ENCODE measurements around the gene TMEM8B.
"Not testable (repeated sequence)": the region's sequence is repeated elsewhere in the genome, so short reads cannot be mapped to it uniquely, and the experiment has no call there.

TMEM8B gene

GRCh38 chr9:35891646-35892045, 62.6 kb downstream of the TMEM8B start:
- CTCF ChIA-PET: interaction anchor here (1.4 kb wide), 1 partner anchor 9 kb away, joined by 3 read pairs; no protein-coding TSS in a partner anchor
- POLR2A ChIA-PET: no interaction called here
- no peak for TF ChIP-seq ARNT (IDR thresholded peaks at IDR 0.05)
- TF ChIP-seq FOXK2 (IDR thresholded peaks at IDR 0.05): no peak
- no peak for TF ChIP-seq BHLHE40 (IDR thresholded peaks at IDR 0.05; ENCODE audit: borderline replicate concordance)
- TF ChIP-seq SP1 (IDR thresholded peaks at IDR 0.05): no peak
- TF ChIP-seq TARDBP (IDR thresholded peaks at IDR 0.05): no peak
- TF ChIP-seq FOXA1 (IDR thresholded peaks at IDR 0.05): no peak
- TF ChIP-seq CTBP1 (IDR thresholded peaks at IDR 0.05; ENCODE audit: borderline replicate concordance): no peak
- TF ChIP-seq SUZ12 (IDR thresholded peaks at IDR 0.05): no peak
- no peak for TF ChIP-seq NFRKB (IDR thresholded peaks at IDR 0.05)
- TF ChIP-seq ELF4 (IDR thresholded peaks at IDR 0.05): no peak
- no peak for TF ChIP-seq LEF1 (IDR thresholded peaks at IDR 0.05; ENCODE audit: borderline replicate concordance)
- DNase-seq (ENCODE audit: extremely low spot score): no peak

GRCh38 chr9:35892051-35892450, 63.0 kb downstream of the TMEM8B start:
- no peak for TF ChIP-seq SUZ12 (IDR thresholded peaks at IDR 0.05)
- no peak for TF ChIP-seq LEF1 (IDR thresholded peaks at IDR 0.05; ENCODE audit: borderline replicate concordance)
- TF ChIP-seq ZNF384 (IDR thresholded peaks at IDR 0.05): no peak
- no peak for TF ChIP-seq FOXK2 (IDR thresholded peaks at IDR 0.05)
- no peak for TF ChIP-seq HDGF (IDR thresholded peaks at IDR 0.05; ENCODE audit: borderline replicate concordance)
- TF ChIP-seq CTBP1 (IDR thresholded peaks at IDR 0.05; ENCODE audit: borderline replicate concordance): no peak
- no peak for TF ChIP-seq ELF4 (IDR thresholded peaks at IDR 0.05)
- TF ChIP-seq FOXA1 (IDR thresholded peaks at IDR 0.05): no peak
- no peak for TF ChIP-seq PKNOX1 (IDR thresholded peaks at IDR 0.05)
- TF ChIP-seq TARDBP (IDR thresholded peaks at IDR 0.05): no peak
- TF ChIP-seq SP1 (IDR thresholded peaks at IDR 0.05): no peak
- no peak for TF ChIP-seq L3MBTL2 (conservative IDR thresholded peaks at IDR 0.05)
- TF ChIP-seq NFRKB (IDR thresholded peaks at IDR 0.05): no peak
- TF ChIP-seq BHLHE40 (IDR thresholded peaks at IDR 0.05; ENCODE audit: borderline replicate concordance): no peak
- TF ChIP-seq ARNT (IDR thresholded peaks at IDR 0.05): no peak
- TF ChIP-seq FOXM1 (IDR thresholded peaks at IDR 0.05; ENCODE audit: borderline replicate concordance): no peak
- CTCF ChIA-PET: interaction anchor here (1.4 kb wide), 1 partner anchor 9 kb away, joined by 3 read pairs; no protein-coding TSS in a partner anchor
- POLR2A ChIA-PET: no interaction called here
- no peak for DNase-seq (ENCODE audit: extremely low spot score)

- no peak for DNase-seq (ENCODE audit: extremely low spot score)
- ChIA-PET POLR2A (no interaction called here), CTCF (no interaction called here)
- no peak for TF ChIP-seq NFRKB (IDR thresholded peaks at IDR 0.05)
- no peak for TF ChIP-seq SP1 (IDR thresholded peaks at IDR 0.05)
- no peak for TF ChIP-seq L3MBTL2 (conservative IDR thresholded peaks at IDR 0.05)
- no peak for TF ChIP-seq SUZ12 (IDR thresholded peaks at IDR 0.05)
- TF ChIP-seq HDGF (IDR thresholded peaks at IDR 0.05; ENCODE audit: borderline replicate concordance): no peak
- TF ChIP-seq ZNF384 (IDR thresholded peaks at IDR 0.05): no peak
- TF ChIP-seq CTBP1 (IDR thresholded peaks at IDR 0.05; ENCODE audit: borderline replicate concordance): no peak
- TF ChIP-seq FOXK2 (IDR thresholded peaks at IDR 0.05): no peak
- TF ChIP-seq PKNOX1 (IDR thresholded peaks at IDR 0.05): no peak
- TF ChIP-seq ARNT (IDR thresholded peaks at IDR 0.05): no peak
- no peak for TF ChIP-seq ELF4 (IDR thresholded peaks at IDR 0.05)
- TF ChIP-seq LEF1 (IDR thresholded peaks at IDR 0.05; ENCODE audit: borderline replicate concordance): no peak
- TF ChIP-seq TARDBP (IDR thresholded peaks at IDR 0.05): no peak
- TF ChIP-seq FOXM1 (IDR thresholded peaks at IDR 0.05; ENCODE audit: borderline replicate concordance): no peak
- TF ChIP-seq FOXA1 (IDR thresholded peaks at IDR 0.05): no peak
- TF ChIP-seq BHLHE40 (IDR thresholded peaks at IDR 0.05; ENCODE audit: borderline replicate concordance): no peak
Measured at GRCh38 chr9:35896570-35896969, 67.5 kb downstream of the TMEM8B start.

- CTCF ChIA-PET; POLR2A ChIA-PET; DNase-seq (ENCODE audit: extremely low spot score): not testable (repeated sequence)
Measured at GRCh38 chr9:35897376-35898099, 68.5 kb downstream of the TMEM8B start.

- ChIA-PET POLR2A (no interaction called here), CTCF (no interaction called here)
- TF ChIP-seq SUZ12 (IDR thresholded peaks at IDR 0.05) (no peak), LEF1 (IDR thresholded peaks at IDR 0.05; ENCODE audit: borderline replicate concordance) (no peak), FOXK2 (IDR thresholded peaks at IDR 0.05) (no peak), ELF4 (IDR thresholded peaks at IDR 0.05) (no peak), L3MBTL2 (conservative IDR thresholded peaks at IDR 0.05) (no peak), FOXM1 (IDR thresholded peaks at IDR 0.05; ENCODE audit: borderline replicate concordance) (no peak), ZNF384 (IDR thresholded peaks at IDR 0.05) (no peak), CTBP1 (IDR thresholded peaks at IDR 0.05; ENCODE audit: borderline replicate concordance) (no peak), ARNT (IDR thresholded peaks at IDR 0.05) (no peak), NFRKB (IDR thresholded peaks at IDR 0.05) (no peak), PKNOX1 (IDR thresholded peaks at IDR 0.05) (no peak), HDGF (IDR thresholded peaks at IDR 0.05; ENCODE audit: borderline replicate concordance) (no peak), BHLHE40 (IDR thresholded peaks at IDR 0.05; ENCODE audit: borderline replicate concordance) (no peak), FOXA1 (IDR thresholded peaks at IDR 0.05) (no peak), TARDBP (IDR thresholded peaks at IDR 0.05) (no peak), SP1 (IDR thresholded peaks at IDR 0.05) (no peak)
Measured at GRCh38 chr9:35898337-35898736, 69.3 kb downstream of the TMEM8B start.

GRCh38 chr9:35899021-35899420, 70.0 kb downstream of the TMEM8B start:
- ChIA-PET POLR2A (no interaction called here), CTCF (no interaction called here)
- TF ChIP-seq L3MBTL2 (conservative IDR thresholded peaks at IDR 0.05) (no peak), FOXK2 (IDR thresholded peaks at IDR 0.05) (no peak), NFRKB (IDR thresholded peaks at IDR 0.05) (no peak), LEF1 (IDR thresholded peaks at IDR 0.05; ENCODE audit: borderline replicate concordance) (no peak), ELF4 (IDR thresholded peaks at IDR 0.05) (no peak), SP1 (IDR thresholded peaks at IDR 0.05) (no peak), SUZ12 (IDR thresholded peaks at IDR 0.05) (no peak), PKNOX1 (IDR thresholded peaks at IDR 0.05) (no peak), CTBP1 (IDR thresholded peaks at IDR 0.05; ENCODE audit: borderline replicate concordance) (no peak), FOXM1 (IDR thresholded peaks at IDR 0.05; ENCODE audit: borderline replicate concordance) (no peak), BHLHE40 (IDR thresholded peaks at IDR 0.05; ENCODE audit: borderline replicate concordance) (no peak), FOXA1 (IDR thresholded peaks at IDR 0.05) (no peak), TARDBP (IDR thresholded peaks at IDR 0.05) (no peak), ZNF384 (IDR thresholded peaks at IDR 0.05) (no peak), ARNT (IDR thresholded peaks at IDR 0.05) (no peak)

More at GRCh38 chr9:35898337-35898736, 69.3 kb downstream of the TMEM8B start:
- no peak for DNase-seq (ENCODE audit: extremely low spot score)

More at GRCh38 chr9:35899021-35899420, 70.0 kb downstream of the TMEM8B start:
- DNase-seq (ENCODE audit: extremely low spot score): no peak
